Nasal cavity respiratory epithelium epithelial cell of viscerocranial mucosa (primary cell): ENCODE measurements around the gene RGS5. TPM values are rescaled to one million over a fixed set of nuclear protein-coding genes. Genes with fewer than 3 reads are reported as not detected.

Source experiments
- total RNA-seq: library from RNA; depleted of rRNA; stranded (reverse); fragments of >200 nt; gene quantifications from 2 replicates; pipeline ENCODE4 v1.2.3, GENCODE V29; 2014

Gene RGS5
- total RNA-seq: 3.8 and 5.1 TPM in 2 replicates

GRCh38 chr1:163202833-163203451 is at the start of gene RGS5:
Gene RGS5 (minus strand): TSS chr1:163202916. CDS start chr1:163202835, 81 bp downstream.

Other genes with a start within 250 kb of the RGS5 start
- 0.07 TPM in 1 of 2 replicates, not detected in the other for gene RGS4, start 133.6 kb downstream of the RGS5 start, total RNA-seq
- gene NUF2, start 119.0 kb upstream of the RGS5 start, total RNA-seq: 0.07 and 0.68 TPM in 2 replicates